Cardiac atrium fibroblast (primary cell): ENCODE data around the gene LCOR. TPM values are rescaled to one million over a fixed set of nuclear protein-coding genes. Genes with fewer than 3 reads are reported as not detected.

Source experiments
- total RNA-seq: library from RNA; depleted of rRNA; stranded (reverse); fragments of >200 nt; gene quantifications from 2 replicates; pipeline ENCODE4 v1.2.3, GENCODE V29; 2015

The LCOR gene
- 6.9 and 8.6 TPM in 2 replicates for total RNA-seq

GRCh38 chr10:96831867-96832720 is at the start of gene LCOR:
Gene LCOR (plus strand): TSS chr10:96832298. CDS start chr10:96949058, 116,760 bp downstream.

Other genes starting within 250 kb of the LCOR start
- gene TM9SF3, start 245.3 kb upstream of the LCOR start, total RNA-seq = 82.9 and 99.3 TPM in 2 replicates
- not detected in 2 replicates for gene PIK3AP1, start 111.8 kb upstream of the LCOR start, total RNA-seq